ENCODE measurements around the gene GULP1. TPM values are rescaled to one million over a fixed set of nuclear protein-coding genes. Genes with fewer than 3 reads are reported as not detected.

The GULP1 gene
- total RNA-seq, 1 experiment from 2014 or later: 86.8 TPM

GRCh38 chr2:188292348-188293239 is 920 bp downstream of the GULP1 start:
- peak; percentile 85 for DNase-seq
- peak overlapping the region; percentile 96 for H3K27ac Mint-ChIP-seq (ENCODE audit: unreplicated experiment)
- intact Hi-C loops (cut with micrococcal nuclease; ENCODE audit: unreplicated experiment): loop anchor here (2.0 to 5.0 kb wide), 3 partner anchors 90 to 740 kb away; partner anchors contain the start of gene TFPI

GRCh38 chr2:188293601-188294351 is 2.1 kb downstream of the GULP1 start:
- intact Hi-C loops (cut with micrococcal nuclease; ENCODE audit: unreplicated experiment): loop anchor here (2.0 to 5.0 kb wide), 3 partner anchors 89 to 741 kb away; partner anchors contain the start of gene TFPI
- no peak for TF ChIP-seq CTCF (IDR thresholded peaks at IDR 0.05; ENCODE audit: unreplicated experiment)
- Mint-ChIP-seq H3K4me1 (ENCODE audit: low read depth, unreplicated experiment) (peaks cover 25% of the 10 kb centered on the region), H3K27ac (ENCODE audit: unreplicated experiment) (peak overlapping the region; percentile 96), H3K9me3 (ENCODE audit: low read depth, unreplicated experiment) (peaks cover 2% of the 10 kb centered on the region), H3K4me3 (ENCODE audit: low read depth, unreplicated experiment) (peak overlapping the region; percentile 95), H3K36me3 (ENCODE audit: insufficient read depth, unreplicated experiment) (peaks cover 75% of the 10 kb centered on the region), H3K27me3 (ENCODE audit: unreplicated experiment) (peaks cover 4% of the 10 kb centered on the region)
- BruUV-seq (replicated peaks): TSS peak; percentile 34
- CTCF ChIA-PET: interaction anchor here (0.9 to 1.6 kb wide), 3 partner anchors 16 to 231 kb away, joined by 4 to 5 read pairs (median 4); no protein-coding TSS in a partner anchor
- DNase-seq: peak; percentile 72

More at GRCh38 chr2:188292348-188293239, 920 bp downstream of the GULP1 start:
- H3K36me3 Mint-ChIP-seq (ENCODE audit: insufficient read depth, unreplicated experiment): peaks cover 66% of the 10 kb centered on the region
- no peaks in the 10 kb centered on the region for H3K27me3 Mint-ChIP-seq (ENCODE audit: unreplicated experiment)
- no peak for TF ChIP-seq CTCF (IDR thresholded peaks at IDR 0.05; ENCODE audit: unreplicated experiment)
- no peaks in the 10 kb centered on the region for H3K9me3 Mint-ChIP-seq (ENCODE audit: low read depth, unreplicated experiment)
- peak overlapping the region; percentile 95 for H3K4me3 Mint-ChIP-seq (ENCODE audit: low read depth, unreplicated experiment)
- no TSS peak for BruUV-seq (replicated peaks)
- H3K4me1 Mint-ChIP-seq (ENCODE audit: low read depth, unreplicated experiment): peaks cover 20% of the 10 kb centered on the region
- CTCF ChIA-PET: interaction anchor here (0.6 to 1.7 kb wide), 9 partner anchors 17 to 791 kb away, joined by 3 to 6 read pairs (median 4); no protein-coding TSS in a partner anchor

GRCh38 chr2:188294352-188294926 is 2.8 kb downstream of the GULP1 start:
- intact Hi-C loops (cut with micrococcal nuclease; ENCODE audit: unreplicated experiment): loop anchor here (5.0 kb wide), 1 partner anchor 742 kb away; the partner anchor contains the start of gene TFPI
- CTCF ChIA-PET: no interaction called here
- H3K36me3 Mint-ChIP-seq (ENCODE audit: insufficient read depth, unreplicated experiment): peaks cover 81% of the 10 kb centered on the region
- no TSS peak for BruUV-seq (replicated peaks)
- peaks cover 11% of the 10 kb centered on the region for H3K27me3 Mint-ChIP-seq (ENCODE audit: unreplicated experiment)
- H3K27ac Mint-ChIP-seq (ENCODE audit: unreplicated experiment): peak overlapping the region; percentile 96
- peak overlapping the region; percentile 95 for H3K4me3 Mint-ChIP-seq (ENCODE audit: low read depth, unreplicated experiment)
- DNase-seq: no peak
- peaks cover 4% of the 10 kb centered on the region for H3K9me3 Mint-ChIP-seq (ENCODE audit: low read depth, unreplicated experiment)
- no peak for TF ChIP-seq CTCF (IDR thresholded peaks at IDR 0.05; ENCODE audit: unreplicated experiment)
- H3K4me1 Mint-ChIP-seq (ENCODE audit: low read depth, unreplicated experiment): peaks cover 27% of the 10 kb centered on the region

DNA sequence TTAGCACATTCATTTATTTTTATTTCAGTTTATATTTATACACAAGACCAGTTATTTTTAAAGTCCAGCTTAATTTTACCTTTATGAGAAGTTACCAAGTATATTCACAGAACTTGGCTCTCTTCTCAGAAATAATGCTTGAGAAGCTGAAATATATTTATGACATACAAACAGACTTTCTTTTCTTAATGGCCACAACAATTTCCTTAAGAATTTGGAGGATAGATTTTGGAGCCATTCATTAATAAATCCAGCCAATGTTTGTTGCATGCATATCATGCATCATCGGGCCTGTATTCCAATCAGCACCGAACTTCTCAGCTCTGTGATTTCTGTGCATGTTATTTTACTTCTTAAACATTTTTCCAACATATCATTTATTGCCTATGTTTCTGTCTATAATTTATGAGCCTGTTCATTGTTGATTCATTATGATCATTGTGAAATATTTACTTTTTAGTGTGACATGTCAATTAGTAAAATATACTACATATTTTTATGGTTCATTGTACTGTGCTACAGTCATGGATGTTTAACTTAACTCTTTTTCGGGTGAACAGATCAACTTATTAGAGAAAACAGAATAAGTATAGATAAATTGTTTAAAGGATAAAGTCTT is 3.5 kb downstream of the GULP1 start:
- Mint-ChIP-seq H3K9me3 (ENCODE audit: low read depth, unreplicated experiment) (peaks cover 4% of the 10 kb centered on the region), H3K36me3 (ENCODE audit: insufficient read depth, unreplicated experiment) (peaks cover 86% of the 10 kb centered on the region), H3K4me1 (ENCODE audit: low read depth, unreplicated experiment) (peaks cover 31% of the 10 kb centered on the region), H3K27me3 (ENCODE audit: unreplicated experiment) (peaks cover 12% of the 10 kb centered on the region), H3K27ac (ENCODE audit: unreplicated experiment) (peak overlapping the region; percentile 96), H3K4me3 (ENCODE audit: low read depth, unreplicated experiment) (peak overlapping the region; percentile 95)
- no peak for TF ChIP-seq CTCF (IDR thresholded peaks at IDR 0.05; ENCODE audit: unreplicated experiment)
- intact Hi-C loops (cut with micrococcal nuclease; ENCODE audit: unreplicated experiment): no loop called here
- no TSS peak for BruUV-seq (replicated peaks)
- CTCF ChIA-PET: no interaction called here
- no peak for DNase-seq
